Nephron (organoid): Measurements from ENCODE around the gene PTGIS.
"Not testable (repeated sequence)": the region's sequence is repeated elsewhere in the genome, so short reads cannot be mapped to it uniquely, and the experiment has no call there.

ENCODE experiments used
- H3K27ac Mint-ChIP-seq, 3 experiments: 2 replicates each; pipeline ENCODE4 v1.8.0; 2020; ENCODE audit warnings: mixed read lengths in 3 of 3, mild to moderate bottlenecking in 2 of 3, moderate library complexity in 1 of 3
- H3K27me3 Mint-ChIP-seq: 2 replicates; pipeline ENCODE4 v1.8.0; 2021; ENCODE audit warnings: low read depth, mild to moderate bottlenecking, moderate library complexity, mixed read lengths
- H3K36me3 Mint-ChIP-seq: 2 replicates; pipeline ENCODE4 v1.8.0; 2020; ENCODE audit warnings: low read depth, mixed read lengths
- H3K4me1 Mint-ChIP-seq: 2 replicates; pipeline ENCODE4 v1.8.0; 2020; ENCODE audit warnings: mixed read lengths
- H3K4me3 Mint-ChIP-seq, 3 experiments: 2 replicates each; pipeline ENCODE4 v1.8.0; 2020; ENCODE audit warnings: mild to moderate bottlenecking in 3 of 3, mixed read lengths in 3 of 3, moderate library complexity in 2 of 3
- H3K9me3 Mint-ChIP-seq: 2 replicates; pipeline ENCODE4 v1.8.0; 2020; ENCODE audit warnings: mixed read lengths
- CTCF ChIP-seq, 3 experiments: fragments of 200-600 bp; sonication (generic); IDR thresholded peaks; one replicate each; pipeline ENCODE4 v1.5.0; 2021; ENCODE audit warnings: antibody characterized with exemption in 3 of 3; ENCODE audit not compliant: unreplicated experiment in 3 of 3

PTGIS gene

DNA sequence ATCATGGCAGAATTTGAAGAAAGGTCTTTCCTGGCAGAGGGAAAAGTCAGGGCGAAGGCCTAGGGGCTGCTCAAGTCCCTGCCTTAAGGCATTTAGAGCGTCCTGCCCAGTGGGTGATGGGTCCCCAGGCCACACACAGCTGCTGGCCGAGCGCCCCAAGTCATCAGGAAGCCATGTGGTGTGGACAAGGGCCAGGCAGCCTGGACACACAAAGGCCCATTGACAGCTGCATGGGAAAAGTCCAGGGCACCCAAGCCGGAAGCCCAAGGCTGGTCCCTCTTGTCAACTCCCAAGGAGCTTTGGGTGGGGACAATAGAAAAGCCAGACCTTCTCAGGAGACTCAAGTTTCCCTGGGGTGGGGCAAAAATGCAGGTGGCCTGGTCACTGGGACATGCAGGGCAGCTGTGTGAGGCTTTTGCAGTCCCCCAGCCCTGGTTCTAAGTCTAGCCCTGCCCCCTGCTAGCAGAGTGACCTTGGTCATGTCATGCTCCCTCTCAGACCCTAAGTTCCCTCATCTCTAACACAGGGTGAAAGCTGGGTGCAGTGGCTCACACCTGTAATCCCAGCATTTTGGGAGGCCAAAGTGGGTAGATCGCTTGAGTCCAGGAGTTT lies 44.3 kb upstream of the PTGIS start:
- H3K4me1 Mint-ChIP-seq: no peaks in the 10 kb centered on the region
- H3K27ac Mint-ChIP-seq: no peak overlapping the region
- no peak overlapping the region for H3K4me3 Mint-ChIP-seq
- TF ChIP-seq CTCF (IDR thresholded peaks at IDR 0.05; ENCODE audit: unreplicated experiment in 3 of 3): no peak
- H3K36me3 Mint-ChIP-seq: no peaks in the 10 kb centered on the region
- no peaks in the 10 kb centered on the region for H3K9me3 Mint-ChIP-seq
- peaks cover 14% of the 10 kb centered on the region for H3K27me3 Mint-ChIP-seq

- peaks cover 14% of the 10 kb centered on the region for H3K27me3 Mint-ChIP-seq
- not testable (repeated sequence) for H3K36me3 Mint-ChIP-seq, H3K27ac Mint-ChIP-seq, H3K9me3 Mint-ChIP-seq, H3K4me1 Mint-ChIP-seq, H3K4me3 Mint-ChIP-seq
Measured at GRCh38 chr20:49611539-49612126, 43.7 kb upstream of the PTGIS start.

- Mint-ChIP-seq H3K27ac (no peak overlapping the region), H3K27me3 (peaks cover 14% of the 10 kb centered on the region), H3K4me1 (no peaks in the 10 kb centered on the region), H3K4me3 (peak overlapping the region; percentile 30 to 73 (median 61)), H3K36me3 (no peaks in the 10 kb centered on the region), H3K9me3 (no peaks in the 10 kb centered on the region)
- TF ChIP-seq CTCF (IDR thresholded peaks at IDR 0.05; ENCODE audit: unreplicated experiment in 3 of 3): peak; percentile 99 to 100 (median 100)
Measured at GRCh38 chr20:49610691-49611538, 43.0 kb upstream of the PTGIS start.

- Mint-ChIP-seq H3K36me3 (no peaks in the 10 kb centered on the region), H3K27me3 (peaks cover 14% of the 10 kb centered on the region), H3K4me3 (peak overlapping the region in 1 of 3 experiments; percentile 10), H3K27ac (peak overlapping the region in 1 of 3 experiments; percentile 2), H3K4me1 (peaks cover 11% of the 10 kb centered on the region), H3K9me3 (no peaks in the 10 kb centered on the region)
- peak; percentile 97 to 99 (median 98) for TF ChIP-seq CTCF (IDR thresholded peaks at IDR 0.05; ENCODE audit: unreplicated experiment in 3 of 3)
Measured at GRCh38 chr20:49608752-49609670, 41.1 kb upstream of the PTGIS start.

- no peaks in the 10 kb centered on the region for H3K36me3 Mint-ChIP-seq
Measured at GRCh38 chr20:49607568-49607967, 39.6 kb upstream of the PTGIS start.

More at GRCh38 chr20:49607568-49607967, 39.6 kb upstream of the PTGIS start:
- no peak for TF ChIP-seq CTCF (IDR thresholded peaks at IDR 0.05; ENCODE audit: unreplicated experiment in 3 of 3)
- H3K9me3 Mint-ChIP-seq: no peaks in the 10 kb centered on the region
- H3K4me1 Mint-ChIP-seq: peaks cover 20% of the 10 kb centered on the region
- peaks cover 14% of the 10 kb centered on the region for H3K27me3 Mint-ChIP-seq
- no peak overlapping the region for H3K4me3 Mint-ChIP-seq
- H3K27ac Mint-ChIP-seq: no peak overlapping the region
